H1 (cell line): Measurements from ENCODE around the gene FGF4. TPM values are rescaled to one million over a fixed set of nuclear protein-coding genes. Genes with fewer than 3 reads are reported as not detected.
A peak's percentile ranks its signal among the peaks of the same experiment; 100 is the strongest.

Source experiments
- CTCF ChIA-PET: fragments of 300-600 bp; sonication (Branson Sonifier 250); formaldehyde crosslinking; loops from one replicate; lab custom pipeline; 2021; ENCODE audit not compliant: partially characterized antibody; lab: Charles Lee
- POLR2A ChIA-PET: fragments of 300-600 bp; sonication (Branson Sonifier 250); formaldehyde crosslinking; loops from one replicate; lab custom pipeline; 2021; ENCODE audit warnings: inconsistent platforms; ENCODE audit not compliant: partially characterized antibody; lab: Charles Lee
- DNase-seq, 2 experiments: peaks; one replicate each; pipeline versions ENCODE4 v3.0.0 to v3.0.0-alpha.2; 2010 to 2022; ENCODE audit warnings: low spot score in 2 of 2, low read depth in 1 of 2, mixed read lengths in 1 of 2
- FAIRE-seq: peaks from 2 replicates; lab custom pipeline; 2011; peaks lifted over from hg19 to GRCh38; lab: Jason Lieb, UNC
- H2AFZ ChIP-seq: 2 replicates; pipeline ENCODE4 v1.8.1; 2012; ENCODE audit warnings: low read length, inconsistent platforms
- H2AK5ac ChIP-seq: 2 replicates; pipeline ENCODE4 v1.6.1; 2013; ENCODE audit warnings: low read depth, low read length
- H2BK120ac ChIP-seq: replicated peaks from 2 replicates; pipeline ENCODE3; 2013; ENCODE audit warnings: low read depth, low read length, inconsistent platforms
- H2BK12ac ChIP-seq: 2 replicates; pipeline ENCODE4 v1.6.1; 2013; ENCODE audit warnings: low read depth, low read length
- H2BK15ac ChIP-seq: 2 replicates; pipeline ENCODE4 v1.6.1; 2013; ENCODE audit warnings: low read length
- H2BK20ac ChIP-seq: 2 replicates; pipeline ENCODE4 v1.6.1; 2013; ENCODE audit warnings: low read length
- H2BK5ac ChIP-seq: 2 replicates; pipeline ENCODE4 v1.6.1; 2013; ENCODE audit warnings: low read depth, low read length
- H3K14ac ChIP-seq: 2 replicates; pipeline ENCODE4 v1.6.1; 2013; ENCODE audit warnings: inconsistent platforms; ENCODE audit not compliant: insufficient read length
- H3K18ac ChIP-seq: 2 replicates; pipeline ENCODE4 v1.6.1; 2013; ENCODE audit warnings: low read length; ENCODE audit errors: extremely low read depth
- H3K23ac ChIP-seq: 2 replicates; pipeline ENCODE4 v1.6.1; 2013; ENCODE audit warnings: inconsistent platforms; ENCODE audit not compliant: insufficient read length
- H3K23me2 ChIP-seq: 2 replicates; pipeline ENCODE4 v1.6.1; 2013; ENCODE audit warnings: low read depth, low read length
- H3K27ac ChIP-seq: 2 replicates; pipeline ENCODE4 v1.6.1; 2011; ENCODE audit warnings: low read depth, low read length, inconsistent platforms
- H3K27me3 ChIP-seq, 4 experiments: replicated peaks in 1 of 4; 1 replicate in 1 of 4; 2 replicates in 3 of 4; pipeline versions ENCODE4 v1.6.1 to v1.8.1; 2011 to 2013; ENCODE audit warnings: low read length in 3 of 4, mild to moderate bottlenecking in 3 of 4, inconsistent platforms in 2 of 4, mixed read lengths in 2 of 4, moderate library complexity in 1 of 4; ENCODE audit not compliant: control insufficient read depth in 3 of 4, insufficient read depth in 3 of 4; ENCODE audit errors: extremely low read depth in 1 of 4
- H3K36me3 ChIP-seq, 4 experiments: 2 replicates each; pipeline versions ENCODE4 v1.6.1 to v1.8.1; 2011 to 2013; ENCODE audit warnings: mild to moderate bottlenecking in 4 of 4, low read length in 3 of 4, moderate library complexity in 2 of 4, control low read depth in 1 of 4, inconsistent platforms in 1 of 4; ENCODE audit not compliant: insufficient read depth in 4 of 4, control insufficient read depth in 2 of 4
- H3K4ac ChIP-seq: replicated peaks from 2 replicates; pipeline ENCODE3; 2013; ENCODE audit warnings: low read length, low read depth, mixed read lengths, inconsistent platforms; ENCODE audit not compliant: insufficient read length
- H3K4me1 ChIP-seq, 4 experiments: replicated peaks in 1 of 4; 1 replicate in 1 of 4; 2 replicates in 3 of 4; pipeline versions ENCODE4 v1.6.1 to v1.8.1; 2011 to 2013; ENCODE audit warnings: low read length in 3 of 4, inconsistent platforms in 2 of 4, mixed read lengths in 1 of 4; ENCODE audit not compliant: insufficient read depth in 4 of 4, control insufficient read depth in 3 of 4
- H3K4me2 ChIP-seq, 2 experiments: 2 replicates each; pipeline versions ENCODE4 v1.6.1 to v1.8.1; 2011 to 2013; ENCODE audit warnings: low read depth in 2 of 2, low read length in 2 of 2, control low read depth in 1 of 2, inconsistent platforms in 1 of 2, mild to moderate bottlenecking in 1 of 2; ENCODE audit not compliant: insufficient read depth in 1 of 2
- H3K4me3 ChIP-seq, 4 experiments: fragments of 200-600, 300-600 bp in 1 of 4; sonication (generic), shearing (Covaris generic), sonication (Bioruptor Twin) in 1 of 4; 2 replicates each; pipeline versions ENCODE4 v1.5.1 to v1.8.1; 2011 to 2016; ENCODE audit warnings: low read length in 4 of 4, low read depth in 3 of 4, control low read depth in 2 of 4, inconsistent platforms in 2 of 4, mild to moderate bottlenecking in 2 of 4, mixed read lengths in 1 of 4, moderate library complexity in 1 of 4; ENCODE audit not compliant: insufficient read depth in 2 of 4; ENCODE audit errors: extremely low read depth in 1 of 4
- H3K56ac ChIP-seq: replicated peaks from 2 replicates; pipeline ENCODE3; 2013; ENCODE audit warnings: low read depth, mild to moderate bottlenecking, mixed read lengths, low read length, inconsistent platforms; ENCODE audit not compliant: insufficient read length
- H3K79me1 ChIP-seq: 2 replicates; pipeline ENCODE4 v1.6.1; 2013; ENCODE audit warnings: low read depth, low read length, control low read depth
- H3K79me2 ChIP-seq, 2 experiments: 2 replicates each; pipeline versions ENCODE4 v1.6.1 to v1.8.1; 2012 to 2013; ENCODE audit warnings: low read length in 2 of 2, mild to moderate bottlenecking in 2 of 2, inconsistent platforms in 1 of 2; ENCODE audit not compliant: insufficient read depth in 2 of 2, control insufficient read depth in 1 of 2
- H3K9ac ChIP-seq, 4 experiments: replicated peaks in 1 of 4; 1 replicate in 1 of 4; 2 replicates in 3 of 4; pipeline versions ENCODE4 v1.6.1 to v1.8.1; 2011 to 2013; ENCODE audit warnings: low read depth in 3 of 4, low read length in 3 of 4, control low read depth in 2 of 4, mild to moderate bottlenecking in 2 of 4, moderate library complexity in 2 of 4, inconsistent platforms in 1 of 4; ENCODE audit errors: extremely low read depth in 1 of 4
- H3K9me3 ChIP-seq, 2 experiments: 2 replicates each; pipeline versions ENCODE4 v1.6.1 to v1.8.1; 2012 to 2013; ENCODE audit warnings: mild to moderate bottlenecking in 2 of 2, moderate library complexity in 2 of 2, control low read depth in 1 of 2, inconsistent platforms in 1 of 2, low read depth in 1 of 2, low read length in 1 of 2, mixed read lengths in 1 of 2; ENCODE audit not compliant: insufficient read depth in 2 of 2
- H4K20me1 ChIP-seq, 2 experiments: replicated peaks in 1 of 2; 2 replicates each; pipeline versions ENCODE3 to v1.8.1; 2011 to 2013; ENCODE audit warnings: inconsistent platforms in 2 of 2, low read length in 2 of 2, mild to moderate bottlenecking in 1 of 2; ENCODE audit not compliant: insufficient read depth in 2 of 2, control insufficient read depth in 1 of 2
- H4K5ac ChIP-seq: 2 replicates; pipeline ENCODE4 v1.6.1; 2013; ENCODE audit warnings: low read length, low read depth, mixed read lengths, inconsistent platforms; ENCODE audit not compliant: insufficient read length
- H4K8ac ChIP-seq: 2 replicates; pipeline ENCODE4 v1.8.0; 2013; ENCODE audit warnings: mild to moderate bottlenecking, moderate library complexity, low read length, inconsistent platforms; ENCODE audit not compliant: insufficient read depth; ENCODE audit errors: extremely low read depth
- H4K91ac ChIP-seq: replicated peaks from 2 replicates; pipeline ENCODE3; 2013; ENCODE audit warnings: low read length, mixed read lengths, inconsistent platforms; ENCODE audit not compliant: insufficient read length
- CTCF ChIP-seq, 3 experiments: IDR thresholded peaks; 1 replicate in 2 of 3; 2 replicates in 1 of 3; pipeline versions ENCODE4 v1.5.1 to v1.6.1; 2011; ENCODE audit warnings: low read length in 3 of 3, mild to moderate bottlenecking in 3 of 3, inconsistent platforms in 2 of 3, low read depth in 1 of 3, moderate library complexity in 1 of 3; ENCODE audit not compliant: insufficient read depth in 1 of 3; ENCODE audit errors: control extremely low read depth in 1 of 3
- HDAC2 ChIP-seq, 2 experiments: fragments of 300-600 bp in 1 of 2; sonication (generic) in 1 of 2; IDR thresholded peaks; 2 replicates each; pipeline ENCODE4 v1.6.1; 2011 to 2012; ENCODE audit warnings: low read depth in 2 of 2, low read length in 2 of 2, mild to moderate bottlenecking in 2 of 2, moderate library complexity in 2 of 2, borderline replicate concordance in 1 of 2, inconsistent platforms in 1 of 2
- JUND ChIP-seq: IDR thresholded peaks from 2 replicates; pipeline ENCODE4 v1.6.1; 2011; ENCODE audit warnings: mild to moderate bottlenecking, improper control_type of control experiment, low read length
- KDM5A ChIP-seq: fragments of 200-600 bp; IDR thresholded peaks from 2 replicates; pipeline ENCODE4 v1.7.1; 2012; ENCODE audit warnings: mild to moderate bottlenecking, low read length, inconsistent platforms, mixed read lengths
- NANOG ChIP-seq: IDR thresholded peaks from 2 replicates; pipeline ENCODE4 v1.6.1; 2011; ENCODE audit warnings: low read length, low read depth, mild to moderate bottlenecking, inconsistent platforms; ENCODE audit not compliant: insufficient read depth, poor library complexity, severe bottlenecking
- RAD21 ChIP-seq, 2 experiments: IDR thresholded peaks in 1 of 2; conservative IDR thresholded peaks in 1 of 2; 2 replicates each; pipeline ENCODE4 v1.6.1; 2011; ENCODE audit warnings: low read depth in 2 of 2, low read length in 2 of 2, improper control_type of control experiment in 1 of 2, inconsistent platforms in 1 of 2, mild to moderate bottlenecking in 1 of 2, moderate library complexity in 1 of 2
- WGBS, 2 experiments: shearing (Covaris generic) in 1 of 2; methylation state at CpG; one replicate each; pipeline versions ENCODE4 v1.1.6 to v1.1.7; 2013 to 2015; ENCODE audit warnings: low lambda C conversion rate in 2 of 2, mixed read lengths in 2 of 2, inconsistent platforms in 1 of 2, low coverage in 1 of 2, missing lambda C conversion rate in 1 of 2; ENCODE audit not compliant: insufficient replicate concordance in 2 of 2, insufficient coverage in 1 of 2, insufficient read length in 1 of 2; ENCODE audit errors: extremely low coverage in 1 of 2, missing lambda C conversion rate in 1 of 2; 5-methylcytosine and 5-hydroxymethylcytosine counted together
- polyA plus RNA-seq, 7 experiments: library from polyadenylated mRNA; depleted of rRNA in 3 of 7; stranded (reverse) in 5 of 7; unstranded in 2 of 7; fragments of >200 nt in 5 of 7; fragments of 200-250 nt in 2 of 7; gene quantifications; 1 replicate in 5 of 7; 2 replicates in 1 of 7; 4 replicates in 1 of 7; pipeline versions ENCODE4 v1.2.1 to v1.2.3, GENCODE V29; 2011 to 2013; ENCODE audit warnings: missing spikeins in 2 of 7, mixed read lengths in 2 of 7
- total RNA-seq: library from RNA; stranded (reverse); fragmentation: NEBNext Ultra II Directional; extraction: Animal tissue kit (Norgen Biotek cat#: 25700); gene quantifications from 2 replicates; pipeline ENCODE4 v1.2.1, GENCODE V29; 2021

FGF4 gene
- total and polyA plus RNA-seq, 2 of the 8 experiments (the other 6 are each of a cell fraction or from before 2014, with no cell fraction given): 0.57 to 2.0 TPM

- no peaks in the 10 kb centered on the region for H3K9me3 ChIP-seq
- H3K27ac ChIP-seq: no peak overlapping the region
- H3K18ac ChIP-seq: peak overlapping the region; percentile 38; the same call in 1 of the 2 replicates
- H3K36me3 ChIP-seq: peaks cover 0 to 8% (median 0%) of the 10 kb centered on the region in 4 experiments; a peak in 1 of 8 replicates
- FAIRE-seq (no peak), DNase-seq (no peak)
- peak overlapping the region; percentile 53 to 78; a peak in 2 of 4 replicates for H3K4me2 ChIP-seq
- H4K8ac ChIP-seq: no peak overlapping the region
- H3K23me2 ChIP-seq: peaks cover 16% of the 10 kb centered on the region; the same call in 1 of the 2 replicates
- WGBS, 2 experiments: 30% methylated on average over 5 of the region's 5 CpGs; no CpG with 5 or more reads in 1 of the 2 experiments
- no peak overlapping the region for H2AFZ ChIP-seq
- no peak overlapping the region for H2AK5ac ChIP-seq
- peaks cover 11 to 30% (median 22%) of the 10 kb centered on the region in 4 experiments for H3K4me1 ChIP-seq
- no peak overlapping the region for H3K4ac ChIP-seq
- no peak overlapping the region for H2BK15ac ChIP-seq
- ChIA-PET CTCF (interaction anchor here (0.5 to 2.3 kb wide), 14 partner anchors 11 to 413 kb away, joined by 3 to 12 read pairs (median 3); no protein-coding TSS in a partner anchor), POLR2A (interaction anchor here (0.6 to 1.2 kb wide), 4 partner anchors 8 to 100 kb away, joined by 3 to 4 read pairs (median 3); no protein-coding TSS in a partner anchor)
- H3K79me2 ChIP-seq: no peaks in the 10 kb centered on the region
- peak overlapping the region; percentile 83 for H2BK20ac ChIP-seq
- peaks cover 14 to 32% (median 30%) of the 10 kb centered on the region in 4 experiments for H3K27me3 ChIP-seq
- peak overlapping the region; percentile 75 for H4K91ac ChIP-seq
- H4K5ac ChIP-seq: no peak overlapping the region
- no peak overlapping the region for H3K9ac ChIP-seq
- no peak overlapping the region for H3K23ac ChIP-seq
- no peak overlapping the region for H2BK120ac ChIP-seq
- peak overlapping the region; percentile 70; the same call in 1 of the 2 replicates for H2BK12ac ChIP-seq
- H3K79me1 ChIP-seq: no peaks in the 10 kb centered on the region
- no peak overlapping the region; a peak in 1 of 8 replicates for H3K4me3 ChIP-seq
- no peak overlapping the region for H3K14ac ChIP-seq
- H2BK5ac ChIP-seq: no peak overlapping the region
- no peak overlapping the region for H3K56ac ChIP-seq
- no peaks in the 10 kb centered on the region for H4K20me1 ChIP-seq
- peak in 1 of 2 experiments; percentile 3; a peak in 1 of 4 replicates for TF ChIP-seq RAD21 (IDR thresholded peaks at IDR 0.05 in 1 of 2, conservative IDR thresholded peaks at IDR 0.05 in 1 of 2; ENCODE audit: low read depth in 2 of 2, low read length in 2 of 2)
- TF ChIP-seq KDM5A: no peak
- no peak for TF ChIP-seq JUND
- no peak for TF ChIP-seq NANOG
- TF ChIP-seq HDAC2 (IDR thresholded peaks at IDR 0.05; ENCODE audit: borderline replicate concordance in 1 of 2, low read depth in 2 of 2, low read length in 2 of 2): no peak
- TF ChIP-seq CTCF (IDR thresholded peaks at IDR 0.05; ENCODE audit: control extremely low read depth in 1 of 3, insufficient read depth in 1 of 3, low read depth in 1 of 3, low read length in 3 of 3): peak in 2 of 3 experiments; percentile 18 to 36; a peak in 2 of 4 replicates
These were observed 4.6 kb downstream of the FGF4 start for GRCh38 chr11:69770540-69770939.
